Measurements from ENCODE around the gene APLP2.

DNA sequence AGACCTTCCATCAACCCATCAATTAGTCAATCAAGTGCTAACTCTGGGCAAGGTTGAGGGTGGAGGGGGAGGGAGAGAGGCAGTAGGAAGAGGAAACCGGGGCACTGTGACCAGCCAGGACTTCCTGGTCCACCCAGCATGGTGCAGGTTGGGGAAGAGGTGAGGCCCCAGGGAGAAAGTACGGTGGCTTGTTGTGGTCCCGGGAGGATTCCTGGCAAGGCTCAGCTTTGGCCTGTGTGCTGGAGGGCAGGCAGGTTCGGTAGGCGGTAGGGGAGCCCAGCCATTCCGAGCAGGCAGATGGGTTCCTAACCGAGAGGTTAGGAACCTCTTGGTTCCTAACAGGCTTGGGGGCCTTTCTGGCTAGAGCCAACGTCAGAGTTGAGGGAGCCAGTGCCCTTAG is 100.7 kb downstream of the APLP2 start:
- TF ChIP-seq, protein P1, sequence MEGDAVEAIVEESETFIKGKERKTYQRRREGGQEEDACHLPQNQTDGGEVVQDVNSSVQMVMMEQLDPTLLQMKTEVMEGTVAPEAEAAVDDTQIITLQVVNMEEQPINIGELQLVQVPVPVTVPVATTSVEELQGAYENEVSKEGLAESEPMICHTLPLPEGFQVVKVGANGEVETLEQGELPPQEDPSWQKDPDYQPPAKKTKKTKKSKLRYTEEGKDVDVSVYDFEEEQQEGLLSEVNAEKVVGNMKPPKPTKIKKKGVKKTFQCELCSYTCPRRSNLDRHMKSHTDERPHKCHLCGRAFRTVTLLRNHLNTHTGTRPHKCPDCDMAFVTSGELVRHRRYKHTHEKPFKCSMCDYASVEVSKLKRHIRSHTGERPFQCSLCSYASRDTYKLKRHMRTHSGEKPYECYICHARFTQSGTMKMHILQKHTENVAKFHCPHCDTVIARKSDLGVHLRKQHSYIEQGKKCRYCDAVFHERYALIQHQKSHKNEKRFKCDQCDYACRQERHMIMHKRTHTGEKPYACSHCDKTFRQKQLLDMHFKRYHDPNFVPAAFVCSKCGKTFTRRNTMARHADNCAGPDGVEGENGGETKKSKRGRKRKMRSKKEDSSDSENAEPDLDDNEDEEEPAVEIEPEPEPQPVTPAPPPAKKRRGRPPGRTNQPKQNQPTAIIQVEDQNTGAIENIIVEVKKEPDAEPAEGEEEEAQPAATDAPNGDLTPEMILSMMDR (IDR thresholded peaks at IDR 0.05): no peak
- no peak for TF ChIP-seq POLR2A (IDR thresholded peaks at IDR 0.05)
